B cell (primary cell): ENCODE results near the gene LEMD2. TPM values are rescaled to one million over a fixed set of nuclear protein-coding genes. Genes with fewer than 3 reads are reported as not detected.

Source experiments
- ATAC-seq: fragments of 200-7000 bp; cut with Tn5 transposase; one replicate; pipeline ENCODE4 v1.10.0; 2021; ENCODE audit warnings: low read depth, mild to moderate bottlenecking, moderate number of reproducible peaks, moderate library complexity
- CTCF ChIA-PET: fragments of 350-600 bp; sonication (Branson Sonifier 250); formaldehyde crosslinking; loops from one replicate; lab custom pipeline; 2021; ENCODE audit warnings: antibody characterized with exemption, inconsistent platforms; lab: Charles Lee
- POLR2A ChIA-PET: fragments of 350-600 bp; sonication (Branson Sonifier 250); formaldehyde crosslinking; loops from one replicate; lab custom pipeline; 2021; ENCODE audit warnings: antibody characterized with exemption; lab: Charles Lee
- DNase-seq: peaks from one replicate; pipeline ENCODE4 v3.0.0; 2013
- H2AFZ ChIP-seq: 2 replicates; pipeline ENCODE4 v1.6.1; 2012; ENCODE audit warnings: mild to moderate bottlenecking, low read depth, low read length; ENCODE audit not compliant: insufficient read depth, poor library complexity, severe bottlenecking
- H3K27ac ChIP-seq, 2 donors: 1 replicate in 1 of 2; 2 replicates in 1 of 2; pipeline ENCODE4 v1.5.1; 2012 to 2013; ENCODE audit warnings: low read length in 2 of 2, mild to moderate bottlenecking in 2 of 2, moderate library complexity in 1 of 2
- H3K27me3 ChIP-seq, 4 experiments: fragments of 200-600 bp in 1 of 4; sonication (generic) in 1 of 4; replicated peaks in 1 of 4; 1 replicate in 2 of 4; 2 replicates in 2 of 4; pipeline versions ENCODE4 v1.6.1 to v1.7.0; 2013 to 2016; ENCODE audit warnings: low read length in 3 of 4, mild to moderate bottlenecking in 2 of 4, mixed read lengths in 1 of 4, moderate library complexity in 1 of 4; ENCODE audit not compliant: insufficient read depth in 4 of 4, control insufficient read depth in 3 of 4; ENCODE audit errors: control extremely low read depth in 1 of 4
- H3K36me3 ChIP-seq, 2 experiments: replicated peaks in 1 of 2; 1 replicate in 1 of 2; 2 replicates in 1 of 2; pipeline versions ENCODE4 v1.6.1 to v1.7.1; 2013; ENCODE audit warnings: low read length in 1 of 2; ENCODE audit not compliant: insufficient read depth in 2 of 2, control insufficient read depth in 1 of 2; ENCODE audit errors: control extremely low read depth in 1 of 2, extremely low read depth in 1 of 2
- H3K4me1 ChIP-seq, 2 donors: fragments of 200-600 bp in 1 of 2; sonication (generic) in 1 of 2; 1 replicate in 1 of 2; 2 replicates in 1 of 2; pipeline versions ENCODE4 v1.5.1 to v1.6.1; 2013 to 2017; ENCODE audit warnings: low read length in 2 of 2; ENCODE audit not compliant: control insufficient read depth in 2 of 2, insufficient read depth in 2 of 2
- H3K4me2 ChIP-seq: replicated peaks from 2 replicates; pipeline ENCODE3; 2012; ENCODE audit warnings: mild to moderate bottlenecking, low read depth, low read length; ENCODE audit not compliant: poor library complexity, severe bottlenecking
- H3K4me3 ChIP-seq, 5 experiments: fragments of 200-600 bp in 1 of 5; sonication (generic) in 1 of 5; 1 replicate in 3 of 5; 2 replicates in 2 of 5; pipeline versions ENCODE4 v1.5.1 to v1.7.0; 2011 to 2016; ENCODE audit warnings: low read length in 4 of 5, mild to moderate bottlenecking in 4 of 5, low read depth in 2 of 5, control low read depth in 1 of 5, moderate library complexity in 1 of 5; ENCODE audit not compliant: insufficient read depth in 1 of 5; ENCODE audit errors: control extremely low read depth in 1 of 5, extremely low read depth in 1 of 5
- H3K79me2 ChIP-seq: fragments of 200-600 bp; sonication (generic); one replicate; pipeline ENCODE4 v1.6.0; 2016; ENCODE audit warnings: low read length; ENCODE audit not compliant: control insufficient read depth, insufficient read depth
- H3K9ac ChIP-seq: fragments of 200-600 bp; sonication (generic); 2 replicates; pipeline ENCODE4 v1.6.1; 2017; ENCODE audit warnings: mild to moderate bottlenecking, low read length, moderate library complexity
- H3K9me3 ChIP-seq, 3 donors: one replicate each; pipeline versions ENCODE4 v1.6.1 to v1.7.1; 2013; ENCODE audit warnings: low read length in 2 of 3; ENCODE audit not compliant: control insufficient read depth in 2 of 3, insufficient read depth in 1 of 3; ENCODE audit errors: control extremely low read depth in 1 of 3
- H4K20me1 ChIP-seq: 2 replicates; pipeline ENCODE4 v1.6.0; 2012; ENCODE audit warnings: mild to moderate bottlenecking, low read length; ENCODE audit not compliant: insufficient read depth, control insufficient read depth, poor library complexity, severe bottlenecking
- H3K27ac Mint-ChIP-seq: one replicate; pipeline ENCODE4 v1.8.0; 2021; ENCODE audit warnings: mixed read lengths
- H3K27me3 Mint-ChIP-seq: one replicate; pipeline ENCODE4 v1.8.0; 2021; ENCODE audit warnings: mixed read lengths
- H3K4me1 Mint-ChIP-seq: one replicate; pipeline ENCODE4 v1.8.0; 2021; ENCODE audit warnings: mixed read lengths
- H3K4me3 Mint-ChIP-seq: one replicate; pipeline ENCODE4 v1.8.0; 2021; ENCODE audit warnings: mixed read lengths
- H3K9me3 Mint-ChIP-seq: one replicate; pipeline ENCODE4 v1.8.0; 2022; ENCODE audit warnings: mixed read lengths; ENCODE audit not compliant: insufficient read depth
- EZH2 ChIP-seq: IDR thresholded peaks from 2 replicates; pipeline ENCODE4 v1.6.1; 2012; ENCODE audit warnings: borderline replicate concordance, low read depth, mild to moderate bottlenecking, moderate library complexity, low read length; ENCODE audit not compliant: insufficient read depth, poor library complexity, severe bottlenecking
- WGBS: methylation state at CpG from one replicate; pipeline ENCODE4 v1.1.5; 2013; ENCODE audit warnings: missing lambda C conversion rate; ENCODE audit not compliant: insufficient coverage; 5-methylcytosine and 5-hydroxymethylcytosine counted together
- intact Hi-C: fragments of 100-400 bp; cut with micrococcal nuclease; formaldehyde crosslinking; loops from one replicate; pipeline ENCODE4 v1.10.0; 2022
- polyA plus RNA-seq: library from polyadenylated mRNA; depleted of rRNA; stranded (reverse); fragments of >200 nt; gene quantifications from 2 replicates; pipeline ENCODE4 v1.2.3, GENCODE V29; 2012
- total RNA-seq, 2 donors: library from RNA; stranded (reverse); fragments of 120-200 nt in 1 of 2; gene quantifications; 1 replicate in 1 of 2; 2 replicates in 1 of 2; pipeline versions ENCODE4 v1.2.3 to v1.2.4, GENCODE V29; 2013 to 2022
- TF ChIP-seq, protein P1 (sequence below): fragments of 200-600 bp; IDR thresholded peaks from one replicate; pipeline ENCODE4 v1.8.0; 2022; ENCODE audit warnings: antibody characterized with exemption, mild to moderate bottlenecking

The LEMD2 gene
- total and polyA plus RNA-seq, 2 donors (not counting 1 experiment from before 2014, with no cell fraction given), result 58.7 to 113 TPM

DNA sequence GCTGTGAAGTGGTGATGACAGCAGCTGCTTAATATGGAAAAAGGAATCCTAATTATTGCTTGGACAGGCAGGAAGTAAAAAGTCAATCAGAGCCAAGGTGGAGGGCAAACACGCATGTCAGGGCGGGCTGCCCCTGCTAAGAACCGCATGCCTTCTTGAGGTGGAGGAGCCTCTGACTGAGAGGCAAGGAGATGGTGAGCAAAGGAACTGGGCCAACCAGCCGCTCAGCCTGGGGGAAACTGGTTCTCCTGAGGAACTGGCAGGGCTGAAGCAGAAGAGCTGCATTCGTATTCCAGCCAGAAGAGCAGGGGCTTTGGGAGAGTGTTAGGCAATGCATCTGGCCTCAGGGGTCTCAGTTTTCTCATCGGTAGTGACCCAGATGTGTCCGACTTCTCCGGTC, 28.0 kb upstream of the LEMD2 start:
- no peak for ATAC-seq
- Mint-ChIP-seq H3K27me3 (peaks cover 57% of the 10 kb centered on the region), H3K27ac (no peak overlapping the region), H3K4me3 (no peak overlapping the region), H3K4me1 (no peaks in the 10 kb centered on the region), H3K9me3 (no peaks in the 10 kb centered on the region)
- H3K4me1 ChIP-seq, result no peaks in the 10 kb centered on the region
- 77% methylated on average over 8 of the region's 8 CpGs for WGBS
- ChIA-PET POLR2A (no interaction called here), CTCF (interaction anchor here (0.7 kb wide), 1 partner anchor 47 kb away, joined by 3 read pairs; no protein-coding TSS in a partner anchor)
- no peaks in the 10 kb centered on the region for H3K79me2 ChIP-seq
- no peak overlapping the region for H3K4me2 ChIP-seq
- peaks cover 0 to 26% (median 6%) of the 10 kb centered on the region in 4 experiments for H3K27me3 ChIP-seq
- TF ChIP-seq EZH2, result no peak
- TF ChIP-seq, protein P1, sequence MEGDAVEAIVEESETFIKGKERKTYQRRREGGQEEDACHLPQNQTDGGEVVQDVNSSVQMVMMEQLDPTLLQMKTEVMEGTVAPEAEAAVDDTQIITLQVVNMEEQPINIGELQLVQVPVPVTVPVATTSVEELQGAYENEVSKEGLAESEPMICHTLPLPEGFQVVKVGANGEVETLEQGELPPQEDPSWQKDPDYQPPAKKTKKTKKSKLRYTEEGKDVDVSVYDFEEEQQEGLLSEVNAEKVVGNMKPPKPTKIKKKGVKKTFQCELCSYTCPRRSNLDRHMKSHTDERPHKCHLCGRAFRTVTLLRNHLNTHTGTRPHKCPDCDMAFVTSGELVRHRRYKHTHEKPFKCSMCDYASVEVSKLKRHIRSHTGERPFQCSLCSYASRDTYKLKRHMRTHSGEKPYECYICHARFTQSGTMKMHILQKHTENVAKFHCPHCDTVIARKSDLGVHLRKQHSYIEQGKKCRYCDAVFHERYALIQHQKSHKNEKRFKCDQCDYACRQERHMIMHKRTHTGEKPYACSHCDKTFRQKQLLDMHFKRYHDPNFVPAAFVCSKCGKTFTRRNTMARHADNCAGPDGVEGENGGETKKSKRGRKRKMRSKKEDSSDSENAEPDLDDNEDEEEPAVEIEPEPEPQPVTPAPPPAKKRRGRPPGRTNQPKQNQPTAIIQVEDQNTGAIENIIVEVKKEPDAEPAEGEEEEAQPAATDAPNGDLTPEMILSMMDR, result no peak
- H3K36me3 ChIP-seq, result no peaks in the 10 kb centered on the region
- DNase-seq, result no peak
- H4K20me1 ChIP-seq, result no peaks in the 10 kb centered on the region
- H2AFZ ChIP-seq, result no peak overlapping the region
- peaks cover 0 to 6% (median 0%) of the 10 kb centered on the region in 3 donors for H3K9me3 ChIP-seq
- H3K9ac ChIP-seq, result no peak overlapping the region
- intact Hi-C loops, result no loop called here
- no peak overlapping the region for H3K27ac ChIP-seq
- H3K4me3 ChIP-seq, result no peak overlapping the region

- CTCF ChIA-PET, result no interaction called here
- H3K36me3 ChIP-seq, result no peaks in the 10 kb centered on the region
- ATAC-seq (no peak), DNase-seq (no peak)
- no peaks in the 10 kb centered on the region for H4K20me1 ChIP-seq
- no peak overlapping the region for H3K9ac ChIP-seq
- no peak overlapping the region for H3K4me3 ChIP-seq
- no peaks in the 10 kb centered on the region for H3K79me2 ChIP-seq
- no peak overlapping the region for H3K4me3 Mint-ChIP-seq
- peaks cover 0 to 6% (median 0%) of the 10 kb centered on the region in 3 donors for H3K9me3 ChIP-seq
- peaks cover 64% of the 10 kb centered on the region for H3K27me3 Mint-ChIP-seq
- H3K4me1 Mint-ChIP-seq, result no peaks in the 10 kb centered on the region
- no peak overlapping the region for H2AFZ ChIP-seq
- H3K4me2 ChIP-seq, result no peak overlapping the region
- no peak overlapping the region for H3K27ac ChIP-seq
- H3K4me1 ChIP-seq, result no peaks in the 10 kb centered on the region
- no CpG with 5 or more reads among the region's 1 CpG for WGBS
- no peak for TF ChIP-seq EZH2
- TF ChIP-seq, protein P1, result no peak
- peaks cover 0 to 36% (median 8%) of the 10 kb centered on the region in 4 experiments for H3K27me3 ChIP-seq
- no peaks in the 10 kb centered on the region for H3K9me3 Mint-ChIP-seq
- H3K27ac Mint-ChIP-seq, result no peak overlapping the region
- intact Hi-C loops, result no loop called here
- POLR2A ChIA-PET, result no interaction called here
Observed at GRCh38 chr6:33815854-33816253, 26.9 kb upstream of the LEMD2 start.
